ENCODE data around the gene SSBP2.
"Not testable (repeated sequence)": the region's sequence is repeated elsewhere in the genome, so short reads cannot be mapped to it uniquely, and the experiment has no call there.

Gene SSBP2

DNA sequence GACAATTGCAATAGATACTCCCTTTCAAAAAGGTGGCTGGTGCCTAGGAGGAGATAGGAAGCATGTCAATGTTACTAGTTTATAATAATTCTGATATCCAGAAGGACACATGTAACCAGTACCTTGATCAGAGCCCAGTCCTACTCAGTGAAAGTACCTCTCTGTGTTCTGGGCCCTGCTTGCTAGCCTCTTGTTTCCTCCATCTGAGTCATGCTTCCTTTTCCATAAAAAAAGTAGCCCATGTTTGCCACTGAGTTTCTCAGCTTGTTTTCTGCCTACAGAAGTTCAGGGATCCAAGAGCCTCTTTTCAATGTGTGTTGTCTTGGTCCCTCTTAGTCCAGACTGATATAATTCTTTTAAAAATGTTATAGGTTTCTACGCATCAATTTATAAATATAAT lies 149.0 kb downstream of the SSBP2 start:
- no peak for DNase-seq

DNA sequence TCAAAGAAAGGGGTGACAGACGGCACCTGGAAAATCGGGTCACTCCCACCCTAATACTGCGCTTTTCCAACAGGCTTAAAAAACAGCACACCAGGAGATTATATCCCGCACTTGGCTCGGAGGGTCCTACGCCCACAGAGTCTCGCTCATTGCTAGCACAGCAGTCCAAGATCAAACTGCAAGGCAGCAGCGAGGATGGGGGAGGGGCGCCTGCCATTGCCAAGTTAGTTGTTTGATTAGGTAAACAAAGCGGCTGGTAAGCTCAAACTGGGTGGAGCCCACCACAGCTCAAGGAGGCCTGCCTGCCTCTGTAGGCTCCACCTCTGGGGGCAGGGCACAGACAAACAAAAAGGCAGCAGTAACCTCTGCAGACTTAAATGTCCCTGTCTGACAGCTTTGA lies 158.8 kb downstream of the SSBP2 start:
- not testable (repeated sequence) for DNase-seq

DNA sequence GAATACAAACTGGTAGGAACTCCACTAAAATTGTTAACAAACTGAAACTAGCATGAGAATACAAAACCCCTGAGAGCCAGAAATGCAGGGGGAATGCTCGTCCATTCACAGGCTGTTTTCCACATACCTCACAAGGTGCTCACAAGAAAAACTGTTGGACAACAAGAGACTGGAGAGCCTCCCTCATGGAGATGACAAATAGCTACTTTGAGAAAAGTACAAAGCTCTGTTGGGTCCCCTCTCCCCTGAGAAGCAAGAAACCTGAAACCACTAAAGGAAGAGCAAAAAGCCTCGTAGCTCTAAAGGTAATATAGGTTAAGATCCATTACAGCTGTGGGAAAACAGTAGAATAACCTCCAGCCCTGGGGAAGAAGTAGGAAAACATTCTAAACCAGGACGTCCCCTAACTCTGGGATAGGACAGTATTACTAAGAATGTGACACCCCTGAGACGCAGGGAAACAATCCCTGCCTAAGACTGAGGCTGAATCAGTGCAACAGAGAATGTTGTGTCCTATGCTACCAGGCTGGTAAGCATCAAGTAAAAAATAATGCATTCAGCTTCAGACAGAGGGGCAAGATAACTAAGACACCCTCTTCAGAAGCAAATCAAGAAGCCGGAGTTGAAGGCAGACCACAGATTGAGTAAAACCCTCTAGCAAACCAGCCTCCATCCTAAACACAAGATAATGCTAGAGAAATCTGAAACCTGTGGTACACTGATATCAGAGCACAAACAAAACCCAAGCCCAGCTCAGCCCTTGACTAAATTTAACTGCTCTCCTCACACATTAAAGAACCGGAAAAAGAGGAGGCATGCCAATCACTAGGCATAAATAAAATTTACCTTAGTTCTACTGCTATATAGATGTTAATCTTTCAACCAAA lies 160.2 kb downstream of the SSBP2 start:
- DNase-seq = no peak

- DNase-seq = no peak
These were observed 171.5 kb downstream of the SSBP2 start for GRCh38 chr5:81579262-81579924.

DNA sequence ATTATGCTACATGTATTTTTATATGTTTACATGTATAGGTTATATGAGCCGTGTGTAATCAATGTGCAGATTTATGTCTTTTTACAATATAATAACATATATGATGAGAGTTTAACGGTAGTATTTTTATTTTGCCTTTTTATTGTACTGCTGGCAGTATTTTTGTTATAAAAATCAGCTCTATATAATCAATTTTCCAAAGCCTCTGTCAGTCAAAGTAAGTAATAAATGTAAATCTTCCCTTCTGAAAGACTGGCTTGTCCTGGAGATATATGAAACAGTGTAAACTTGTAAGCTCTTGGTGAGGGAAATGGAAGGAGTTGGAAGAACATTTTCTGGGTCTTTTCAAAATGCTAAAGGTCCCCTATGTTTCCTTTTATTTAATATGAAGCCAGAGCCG lies 173.8 kb downstream of the SSBP2 start:
- no peak for DNase-seq

DNA sequence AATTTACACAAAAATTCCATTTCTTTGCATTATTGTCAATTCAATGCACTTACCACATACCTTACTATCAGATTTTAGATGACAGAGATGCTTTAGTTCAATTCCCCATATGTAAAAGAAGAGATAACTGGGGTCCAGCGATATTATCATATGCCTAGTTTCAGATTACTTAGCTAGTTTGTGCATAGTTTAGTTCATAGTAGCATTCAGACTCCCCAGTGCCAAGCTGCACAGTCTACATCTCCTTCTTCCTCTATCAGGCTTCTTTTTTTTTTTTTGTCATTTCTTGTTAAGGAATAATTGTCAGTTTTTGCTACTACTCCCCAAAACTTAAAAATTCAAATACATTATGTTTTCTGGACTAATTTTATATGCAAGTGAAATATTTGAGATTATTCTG lies 175.0 kb downstream of the SSBP2 start:
- no peak for DNase-seq

DNA sequence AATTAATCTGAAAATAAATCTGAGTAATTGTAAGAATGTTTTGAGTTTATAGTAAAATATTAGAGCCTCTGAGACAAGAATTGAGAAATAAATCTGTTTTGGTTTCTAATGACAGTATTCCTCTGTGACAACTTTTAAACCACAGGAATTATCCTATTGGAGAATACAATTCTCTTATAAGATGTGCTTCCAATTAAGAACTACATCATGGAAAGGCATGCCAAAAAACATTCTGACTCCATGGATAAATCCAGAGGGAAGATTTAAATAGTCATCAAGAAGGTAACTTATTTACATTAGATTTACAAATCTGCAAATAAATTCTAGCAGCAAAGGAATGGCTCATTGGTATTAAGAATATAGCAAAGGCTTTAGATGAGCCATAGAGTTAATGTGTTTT lies 178.7 kb downstream of the SSBP2 start:
- DNase-seq = no peak

GRCh38 chr5:81558188-81558587 lies 192.7 kb downstream of the SSBP2 start:
- DNase-seq = no peak

GRCh38 chr5:81556809-81557208 lies 194.1 kb downstream of the SSBP2 start:
- no peak for DNase-seq

GRCh38 chr5:81555865-81556264 lies 195.0 kb downstream of the SSBP2 start:
- no peak for DNase-seq

GRCh38 chr5:81554647-81555046 lies 196.2 kb downstream of the SSBP2 start:
- no peak for DNase-seq

DNA sequence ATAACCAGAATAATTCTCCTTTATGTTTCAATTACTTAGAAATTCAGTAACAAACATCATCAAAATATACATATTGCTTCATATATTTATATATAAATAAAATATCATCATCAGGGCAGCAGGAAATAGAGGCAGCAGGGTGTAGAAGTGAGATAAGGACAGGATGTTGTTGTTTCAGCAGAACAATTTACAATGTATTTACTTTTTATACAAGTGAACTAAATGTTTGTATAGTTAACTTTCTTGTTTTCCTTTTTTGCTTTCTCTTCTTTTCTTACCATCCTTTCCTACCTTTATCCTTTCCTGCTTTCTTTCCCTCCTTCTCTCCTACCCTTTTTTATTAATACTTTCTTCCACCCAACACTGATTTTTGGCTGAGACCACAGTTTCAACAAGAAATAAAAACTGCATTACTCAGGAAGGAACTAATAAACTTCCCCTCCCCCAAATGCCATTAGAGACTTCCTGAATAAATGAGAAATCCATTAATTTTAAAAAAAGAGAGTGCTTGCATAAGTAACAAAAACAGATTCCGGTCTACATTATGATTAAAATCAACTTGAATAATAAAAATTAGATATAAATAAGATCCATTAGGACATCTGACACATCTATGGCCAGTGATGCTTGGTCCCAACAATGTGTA lies 197.2 kb downstream of the SSBP2 start:
- DNase-seq = no peak

DNA sequence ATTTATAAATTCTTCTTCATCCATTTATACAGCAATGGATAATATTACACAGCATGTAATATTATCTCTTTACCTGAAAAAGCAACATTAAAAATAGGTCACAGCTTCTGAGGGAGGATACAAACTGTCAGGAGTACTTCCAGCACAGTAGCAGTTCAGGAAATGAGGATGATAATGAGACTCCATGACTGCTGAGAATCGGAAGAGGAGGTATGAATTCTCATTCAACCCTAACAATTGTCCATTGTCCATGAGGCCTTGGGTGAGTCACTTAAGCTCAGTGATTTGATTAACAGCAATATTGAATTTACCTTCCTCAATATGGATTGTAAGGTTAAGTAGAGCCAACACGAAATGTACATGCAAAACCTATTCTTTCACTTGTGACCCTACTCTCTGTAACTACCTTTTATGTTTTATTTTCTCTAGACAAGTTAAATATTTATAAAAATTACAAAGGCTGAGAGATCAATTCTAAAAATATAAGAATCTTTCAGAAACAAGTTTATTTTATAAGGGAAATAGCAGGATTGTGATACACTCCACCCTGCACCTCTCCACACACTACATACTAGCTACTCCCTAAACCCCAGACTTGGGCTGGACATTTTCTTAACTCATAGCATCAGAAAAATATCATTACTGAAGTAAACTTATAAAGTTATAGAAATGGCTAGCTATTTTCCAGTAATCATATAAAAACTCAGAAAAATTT lies 197.9 kb downstream of the SSBP2 start:
- no peak for DNase-seq

DNA sequence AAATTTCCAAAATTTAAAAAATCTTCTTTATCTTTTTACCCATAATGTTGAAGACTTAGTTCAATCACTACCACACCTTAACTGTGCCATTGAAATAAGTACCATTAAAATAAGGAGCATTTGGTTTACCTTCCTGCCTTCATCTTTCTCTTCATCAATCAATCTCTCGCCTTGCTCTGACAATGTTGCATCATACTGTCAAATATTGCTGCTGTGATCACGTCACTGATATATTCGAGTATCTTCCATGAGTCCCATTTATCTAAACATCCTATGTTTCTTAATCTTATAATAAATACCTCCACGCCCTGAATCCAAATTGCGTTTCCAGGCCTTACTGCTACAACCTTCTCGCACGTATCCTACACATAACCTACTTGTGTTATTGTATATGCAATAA lies 201.8 kb downstream of the SSBP2 start:
- DNase-seq = no peak

GRCh38 chr5:81547001-81547400 lies 203.9 kb downstream of the SSBP2 start:
- no peak for DNase-seq

DNA sequence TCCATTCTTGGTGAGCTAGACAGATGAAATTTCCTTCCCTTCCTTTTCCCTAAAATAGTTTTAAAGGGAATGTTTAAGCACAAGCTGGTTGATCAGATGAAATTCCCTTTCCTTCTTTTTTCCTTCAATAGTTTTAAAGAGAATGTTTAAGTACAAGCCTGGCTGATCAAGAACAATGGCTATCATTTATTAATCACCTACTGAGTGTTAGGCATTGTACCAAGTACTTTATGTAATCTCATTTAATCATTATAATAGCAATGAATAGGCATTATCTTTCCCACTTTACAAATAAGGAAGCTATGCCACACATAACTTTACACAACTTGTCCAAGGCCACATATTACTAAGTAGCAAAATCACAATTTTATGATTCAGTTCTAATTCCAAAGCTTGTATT lies 205.0 kb downstream of the SSBP2 start:
- DNase-seq = no peak

DNA sequence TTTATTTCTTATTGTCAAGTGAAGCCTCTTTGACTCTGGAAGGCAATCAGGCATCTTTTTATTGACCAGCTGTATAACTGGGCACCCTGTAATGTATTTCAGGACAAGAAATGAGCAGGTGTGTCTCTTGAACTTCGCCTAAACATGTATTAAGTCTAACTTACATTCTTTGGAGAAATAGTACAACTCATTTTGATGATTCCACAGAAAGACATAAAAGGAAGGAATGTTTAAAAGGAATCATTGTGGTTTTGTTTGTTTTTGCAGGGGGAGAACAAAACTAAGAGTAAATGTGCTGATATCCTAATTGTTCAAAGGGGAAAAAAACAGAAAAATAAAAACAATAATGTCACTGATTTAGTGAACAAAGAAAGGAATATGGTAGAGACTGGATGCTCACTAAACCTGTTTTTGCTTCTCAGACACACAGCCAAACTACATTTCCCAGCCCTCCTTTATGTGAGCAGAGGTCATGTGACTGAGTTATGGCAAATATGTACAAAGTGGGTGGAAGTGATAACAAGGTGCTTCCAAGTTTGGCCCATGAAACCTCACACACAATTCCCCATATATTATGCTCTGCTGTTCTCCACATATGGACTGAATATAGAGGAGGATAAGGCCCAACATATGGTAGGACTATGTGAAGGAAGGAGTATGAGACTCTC lies 206.4 kb downstream of the SSBP2 start:
- DNase-seq = no peak

DNA sequence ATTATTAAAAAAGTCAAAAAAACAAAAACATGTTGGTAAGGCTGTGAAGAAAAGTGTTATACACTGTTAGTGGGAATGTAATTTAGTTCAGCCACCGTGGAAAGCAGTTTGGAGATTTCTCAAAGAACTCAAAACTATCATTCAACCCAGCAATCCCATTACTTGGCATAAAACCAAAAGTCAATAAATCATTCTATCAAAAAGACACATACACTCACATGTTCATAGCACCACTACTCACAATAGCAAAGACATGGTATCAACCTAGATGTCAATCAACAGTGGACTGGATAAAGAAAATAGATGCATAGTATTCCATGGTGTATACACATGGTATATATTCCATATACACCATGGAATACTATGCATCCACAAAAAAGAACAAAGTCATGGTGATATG lies 208.7 kb downstream of the SSBP2 start:
- no peak for DNase-seq

- no peak for DNase-seq
These were observed 212.9 kb downstream of the SSBP2 start for GRCh38 chr5:81537905-81538547.

DNA sequence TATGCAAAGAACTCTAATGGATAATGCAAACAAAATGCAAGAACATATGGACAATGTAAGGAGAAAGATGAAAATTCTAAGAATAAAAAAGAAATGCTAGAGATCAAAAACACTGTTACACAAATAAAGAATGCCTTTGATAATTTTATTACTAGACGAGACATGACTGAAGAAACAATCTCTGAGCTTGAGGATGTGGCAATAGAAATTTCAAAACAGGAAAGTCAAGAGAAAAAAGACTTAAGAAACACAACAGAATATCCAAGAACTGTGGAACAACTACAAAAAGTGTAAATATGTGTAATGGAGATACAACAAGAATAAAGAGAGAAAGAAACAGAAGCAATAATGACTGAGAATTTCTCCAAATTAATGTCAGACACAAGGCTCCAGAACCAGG lies 216.5 kb downstream of the SSBP2 start:
- DNase-seq = no peak
